Activated CD8-positive, alpha-beta memory T cell treated with anti-CD3 and anti-CD28 coated beads, Interleukin-2, amount 50 U/mL, for 24 hours (primary cell): ENCODE measurements around the gene CSH1.
"Not testable (repeated sequence)": the region's sequence is repeated elsewhere in the genome, so short reads cannot be mapped to it uniquely, and the experiment has no call there.

Experiments used
- DNase-seq: peaks from one replicate; pipeline ENCODE4 v3.0.0-alpha.2; 2020; ENCODE audit errors: extremely low read depth

Gene CSH1

DNA sequence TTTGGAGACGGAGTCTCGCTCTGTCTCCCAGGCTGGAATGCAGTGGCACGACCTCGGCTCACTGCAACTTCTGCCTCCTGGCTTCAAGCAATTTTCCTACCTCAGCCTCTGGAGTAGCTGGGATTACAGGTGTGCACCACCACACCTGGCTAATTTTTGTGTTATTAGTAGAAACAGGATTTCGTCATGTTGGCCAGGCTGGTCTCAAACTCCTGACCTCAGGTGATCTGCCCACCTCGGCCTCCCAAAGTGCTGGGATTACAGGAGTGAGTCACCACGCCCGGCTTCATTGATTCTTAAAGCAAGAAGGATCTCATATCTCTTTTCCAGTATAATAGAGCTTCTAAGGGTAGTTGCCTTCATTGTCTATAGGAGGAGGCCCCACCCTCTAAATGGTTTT lies 8.4 kb upstream of the CSH1 start:
- not testable (repeated sequence) for DNase-seq

DNA sequence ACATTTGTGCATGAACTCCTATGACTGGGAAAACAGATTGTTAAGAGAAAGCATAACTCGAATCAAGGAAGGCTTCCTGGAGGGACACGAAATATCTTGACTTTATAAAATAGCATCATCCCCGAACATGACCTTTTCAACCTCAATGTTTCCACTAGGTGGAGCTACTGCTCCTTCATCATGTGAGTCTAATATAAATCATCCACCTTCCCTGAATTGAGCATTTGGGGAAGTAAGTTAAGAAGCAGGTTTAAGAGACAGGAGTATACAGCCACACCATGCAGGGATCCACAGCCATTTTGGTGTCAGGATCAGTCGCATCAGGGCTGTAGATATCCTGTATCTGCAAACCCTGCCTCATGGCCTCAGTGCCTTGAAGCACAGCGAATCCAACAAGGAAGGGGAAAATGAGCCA lies 7.4 kb upstream of the CSH1 start:
- not testable (repeated sequence) for DNase-seq

DNA sequence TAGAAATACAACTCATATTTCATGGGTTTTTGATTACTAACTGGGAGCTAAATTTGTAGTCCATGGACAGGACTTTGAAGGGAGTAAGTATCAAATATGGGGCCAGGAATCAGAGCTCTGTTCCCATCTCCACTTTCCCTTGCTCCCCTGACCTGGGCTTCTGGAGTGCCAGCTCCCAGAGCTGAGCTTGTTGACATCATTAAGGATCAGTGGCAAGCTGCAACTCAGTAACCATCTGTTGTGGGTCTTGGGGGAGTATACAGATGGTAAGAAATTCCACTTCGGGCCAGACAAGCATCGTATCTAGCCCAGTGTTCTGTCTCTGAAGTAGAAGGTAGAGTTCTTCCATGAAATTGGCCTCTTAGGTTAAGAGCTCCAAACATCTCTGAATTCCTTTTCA lies 5.6 kb upstream of the CSH1 start:
- not testable (repeated sequence) for DNase-seq

DNA sequence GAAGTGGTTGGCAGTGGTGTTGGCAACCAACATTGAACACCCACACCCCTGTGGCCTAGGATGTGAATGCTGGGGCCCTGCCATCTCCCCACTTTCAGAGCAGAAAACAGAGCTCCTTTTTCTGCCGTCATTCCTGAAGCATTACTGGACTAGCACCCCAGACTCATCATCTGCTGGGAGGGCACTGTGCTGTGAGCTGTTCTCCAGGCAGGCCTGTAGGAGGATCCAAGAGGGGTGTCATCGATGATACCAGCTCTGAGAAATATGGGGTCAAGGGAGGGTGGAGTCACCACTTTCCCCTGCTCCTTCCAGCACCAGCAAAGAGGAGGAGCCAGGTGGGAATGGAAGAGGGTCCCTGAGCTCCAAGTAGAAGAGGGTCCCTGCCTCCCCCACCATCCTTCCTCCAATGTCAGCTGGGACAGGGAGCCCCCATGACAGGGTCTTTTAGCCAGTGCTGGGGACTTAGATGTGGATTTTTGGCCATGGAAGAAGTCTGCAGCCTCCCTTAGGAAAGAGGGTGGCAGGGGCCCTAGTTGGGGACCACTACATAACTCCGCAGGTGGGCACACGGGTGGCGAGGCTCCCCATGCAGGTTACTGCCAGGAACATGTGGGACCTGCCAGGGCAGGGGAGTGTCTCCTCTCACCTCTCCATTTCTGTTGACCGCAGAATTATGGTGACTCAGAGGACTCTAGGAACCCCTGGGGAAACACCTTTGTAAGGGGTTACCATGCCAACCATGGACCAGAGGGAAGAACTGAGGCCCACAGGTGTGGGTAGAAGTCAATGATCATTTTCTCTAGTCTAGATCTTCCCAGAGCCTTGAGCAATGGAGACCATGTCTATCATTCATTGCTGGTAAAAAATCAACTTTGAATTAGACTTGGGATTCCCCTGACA lies 2.8 kb upstream of the CSH1 start:
- not testable (repeated sequence) for DNase-seq

DNA sequence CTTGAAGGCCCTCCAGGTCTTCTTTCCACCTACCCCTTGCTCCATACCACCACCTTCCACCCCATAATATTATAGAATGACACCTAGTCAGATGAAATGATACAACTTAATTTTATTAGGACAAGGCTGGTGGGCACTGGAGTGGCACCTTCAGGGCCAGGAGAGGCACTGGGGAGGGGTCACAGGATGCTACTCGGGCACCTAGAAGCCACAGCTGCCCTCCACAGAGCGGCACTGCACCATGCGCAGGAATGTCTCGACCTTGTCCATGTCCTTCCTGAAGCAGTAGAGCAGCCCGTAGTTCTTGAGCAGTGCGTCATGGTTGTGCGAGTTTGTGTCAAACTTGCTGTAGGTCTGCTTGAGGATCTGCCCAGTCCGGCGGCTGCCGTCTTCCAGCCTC lies 1.6 kb downstream of the CSH1 start:
- DNase-seq = not testable (repeated sequence)

DNA sequence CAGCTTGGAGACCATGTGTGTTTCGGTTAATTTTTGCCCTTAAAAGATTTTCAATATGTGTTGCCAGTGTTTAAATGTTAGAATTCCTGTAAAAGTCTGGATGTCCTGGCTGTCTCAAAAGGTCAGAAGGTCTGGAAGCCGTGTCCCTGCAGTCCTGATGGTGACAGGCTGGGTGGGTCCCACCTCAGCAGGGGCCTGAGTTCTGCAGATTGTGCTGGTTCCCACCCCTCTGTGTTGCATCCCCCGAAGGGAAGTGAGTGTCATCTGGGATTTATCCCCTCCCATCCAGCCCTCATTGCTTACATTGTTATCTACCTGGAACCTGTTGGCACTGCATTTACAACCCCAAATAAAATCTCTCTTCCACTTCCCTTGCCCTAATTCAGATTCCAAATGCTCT lies 2.4 kb downstream of the CSH1 start:
- DNase-seq = not testable (repeated sequence)

DNA sequence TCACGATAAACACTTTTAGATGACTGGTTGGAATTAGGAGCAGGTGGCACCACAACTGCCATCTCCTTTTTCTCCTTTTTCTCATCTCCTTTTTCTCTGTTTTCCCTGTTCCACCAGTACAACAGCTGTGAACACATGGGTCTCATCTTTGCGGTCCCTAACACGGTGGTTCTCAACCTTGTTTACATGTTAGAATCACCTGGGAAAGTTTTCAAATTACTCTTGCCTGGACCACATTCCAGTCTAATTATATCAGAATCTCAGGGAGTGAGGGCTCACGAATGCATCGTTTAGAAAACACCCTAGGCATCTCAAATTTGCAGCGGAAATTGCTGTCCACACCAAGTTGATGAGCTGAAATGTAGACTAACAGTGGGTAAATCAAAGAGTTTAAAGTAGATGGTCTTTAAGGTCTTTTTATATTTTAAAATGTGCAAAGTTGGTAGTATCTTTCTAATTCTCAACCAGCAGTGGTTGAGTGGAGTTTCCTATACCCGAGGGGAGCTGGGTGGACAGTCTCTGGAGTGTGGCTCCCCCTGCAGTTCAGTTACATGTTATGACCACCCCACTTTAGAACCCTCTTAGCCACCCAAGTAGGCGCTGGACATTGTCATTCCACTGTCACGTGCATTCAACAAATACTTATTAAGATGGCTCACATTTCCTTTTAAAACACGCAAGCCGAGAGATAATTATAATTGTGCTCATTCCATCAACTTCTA lies 3.9 kb downstream of the CSH1 start:
- not testable (repeated sequence) for DNase-seq

DNA sequence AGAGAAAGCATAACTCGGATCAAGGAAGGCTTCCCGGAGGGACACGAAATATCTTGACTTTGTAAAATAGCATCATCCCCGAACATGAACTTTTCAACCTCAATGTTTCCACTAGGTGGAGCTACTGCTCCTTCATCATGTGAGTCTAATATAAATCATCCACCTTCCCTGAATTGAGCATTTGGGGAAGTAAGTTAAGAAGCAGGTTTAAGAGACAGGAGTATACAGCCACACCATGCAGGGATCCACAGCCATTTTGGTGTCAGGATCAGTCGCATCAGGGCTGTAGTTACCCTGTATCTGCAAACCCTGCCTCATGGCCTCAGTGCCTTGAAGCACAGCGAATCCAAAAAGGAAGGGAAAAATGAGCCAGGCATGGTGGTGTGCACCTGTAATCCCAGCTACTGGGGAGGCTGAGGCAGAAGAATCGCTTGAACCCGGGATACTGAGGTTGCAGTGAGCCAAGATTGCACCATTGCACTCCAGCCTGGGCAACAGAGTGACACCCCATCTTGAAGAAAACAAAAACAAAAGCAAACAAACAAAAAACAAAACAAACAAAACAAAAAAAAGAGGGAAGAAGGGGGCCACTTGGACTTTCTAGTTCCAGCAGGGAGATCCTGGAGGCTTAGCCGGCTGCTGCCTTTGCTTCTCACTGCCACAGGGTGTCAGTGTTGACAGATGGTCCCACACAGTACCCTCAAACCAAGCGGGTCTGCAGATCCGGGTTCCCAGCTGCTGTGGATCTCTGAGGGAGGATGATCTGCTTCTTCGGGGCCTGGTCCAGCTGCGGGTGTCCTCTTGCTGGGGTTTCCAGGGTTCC lies 7.1 kb downstream of the CSH1 start:
- not testable (repeated sequence) for DNase-seq

DNA sequence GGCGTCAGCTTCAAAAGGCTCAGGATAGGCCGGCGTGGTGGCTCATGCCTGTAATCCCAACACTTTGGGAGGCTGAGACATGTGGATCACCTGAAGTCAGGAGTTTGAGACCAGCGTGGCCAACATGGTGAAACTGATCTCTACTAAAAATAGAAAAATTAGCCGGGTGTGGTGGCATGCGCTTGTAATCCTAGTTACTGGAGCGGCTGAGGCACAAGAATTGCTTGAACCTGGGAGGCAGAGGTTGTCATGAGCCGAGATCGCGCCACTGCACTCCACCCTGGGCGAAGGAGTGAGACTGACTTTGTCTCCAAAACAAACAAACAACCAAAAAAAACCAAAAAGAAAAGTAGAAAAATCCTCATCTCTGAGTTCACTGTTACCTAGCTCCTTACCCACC lies 11.3 kb downstream of the CSH1 start:
- DNase-seq = not testable (repeated sequence)

DNA sequence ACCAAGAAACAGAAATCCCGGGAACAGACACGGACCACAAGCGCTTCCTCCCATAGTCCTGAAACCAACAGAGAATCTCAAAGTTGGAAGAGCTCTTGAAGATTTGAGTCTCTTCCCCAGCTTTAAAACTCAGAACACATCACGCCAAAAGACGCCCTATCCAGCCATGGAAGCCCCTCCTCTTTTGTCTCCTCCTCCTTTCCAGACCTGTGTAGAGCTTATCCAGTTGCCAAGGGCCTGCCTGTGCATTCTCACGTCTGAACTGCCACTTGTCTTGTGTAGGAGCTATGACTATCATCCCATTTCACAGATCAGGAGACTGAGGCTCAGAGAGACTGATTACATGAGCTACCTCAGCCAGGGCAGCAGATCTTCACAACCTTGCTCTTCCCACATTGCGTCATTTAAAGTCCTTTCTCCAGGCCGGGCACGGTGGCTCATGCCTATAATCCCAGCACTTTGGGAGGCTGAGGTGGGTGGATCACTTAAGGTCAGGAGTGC lies 13.7 kb downstream of the CSH1 start:
- not testable (repeated sequence) for DNase-seq

DNA sequence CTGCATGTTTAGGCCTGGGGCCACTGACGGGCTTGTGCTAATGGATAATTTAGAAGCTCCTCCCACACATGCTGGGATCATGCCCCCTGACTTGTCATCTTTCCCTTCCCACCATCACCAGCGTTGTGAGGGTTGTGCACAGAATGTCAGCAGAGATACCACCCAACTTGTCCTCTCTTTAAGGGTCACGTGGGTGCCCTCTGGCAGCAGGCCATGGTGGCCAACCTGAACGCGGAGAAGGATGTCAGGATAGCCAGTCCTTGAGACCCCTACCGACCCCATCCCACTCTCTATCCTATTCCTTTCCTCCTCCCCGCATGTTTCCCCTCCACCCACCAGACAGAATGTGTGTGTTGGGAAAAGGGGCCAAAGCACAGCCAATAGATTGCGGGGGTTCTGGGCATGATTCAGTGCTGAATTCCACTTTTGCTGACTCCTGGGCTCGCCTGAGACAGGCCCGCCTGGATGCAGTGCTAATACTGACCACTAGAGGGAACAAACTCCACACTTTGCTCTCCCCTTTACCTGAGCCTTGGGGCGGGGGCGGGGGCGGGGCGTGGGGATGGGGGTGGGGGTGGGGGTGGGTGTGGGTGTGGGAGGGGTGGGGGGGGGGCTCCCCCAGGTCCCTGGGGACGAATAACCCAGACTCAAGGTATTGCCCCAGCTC lies 14.3 kb downstream of the CSH1 start, which contains the start of gene GH2:
TSS of gene GH2 (minus strand) at position 10 of the 667 bp plus-strand sequence. CDS start 143 bp downstream, outside the sequence.
- DNase-seq = peak; percentile 26

DNA sequence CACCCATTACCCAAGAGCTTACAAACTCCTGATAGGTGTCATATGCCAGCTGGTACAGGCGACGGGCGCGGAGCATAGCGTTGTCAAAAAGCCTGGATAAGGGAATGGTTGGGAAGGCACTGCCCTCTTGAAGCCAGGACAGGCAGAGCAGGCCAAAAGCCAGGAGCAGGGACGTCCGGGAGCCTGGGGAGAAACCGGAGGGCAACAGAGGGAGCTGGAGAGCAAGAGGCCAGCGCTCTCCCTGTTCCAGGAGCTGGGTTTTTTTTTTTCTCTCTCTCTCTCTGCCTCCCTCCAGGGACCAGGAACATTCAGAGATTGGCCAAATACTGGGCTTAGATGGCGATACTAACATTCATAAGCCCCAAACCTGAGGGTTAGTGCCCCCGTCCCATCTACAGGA lies 15.0 kb downstream of the CSH1 start:
- not testable (repeated sequence) for DNase-seq

DNA sequence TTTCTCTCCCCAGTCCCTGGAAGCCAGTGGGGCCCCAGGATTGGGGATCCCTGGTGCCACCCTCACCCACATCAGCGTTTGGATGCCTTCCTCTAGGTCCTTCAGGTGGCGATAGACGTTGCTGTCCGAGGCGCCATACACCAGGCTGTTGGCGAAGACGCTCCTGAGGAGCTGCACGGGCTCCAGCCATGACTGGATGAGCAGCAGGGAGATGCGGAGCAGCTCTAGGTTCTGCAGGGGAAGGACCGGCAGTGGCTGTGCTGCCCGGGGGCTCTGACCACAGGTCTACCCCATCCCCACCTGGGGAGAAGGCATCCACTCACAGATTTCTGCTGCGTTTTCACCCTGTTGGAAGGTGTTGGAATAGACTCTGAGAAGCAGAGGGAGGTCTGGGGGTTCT lies 15.7 kb downstream of the CSH1 start:
- DNase-seq = no peak

DNA sequence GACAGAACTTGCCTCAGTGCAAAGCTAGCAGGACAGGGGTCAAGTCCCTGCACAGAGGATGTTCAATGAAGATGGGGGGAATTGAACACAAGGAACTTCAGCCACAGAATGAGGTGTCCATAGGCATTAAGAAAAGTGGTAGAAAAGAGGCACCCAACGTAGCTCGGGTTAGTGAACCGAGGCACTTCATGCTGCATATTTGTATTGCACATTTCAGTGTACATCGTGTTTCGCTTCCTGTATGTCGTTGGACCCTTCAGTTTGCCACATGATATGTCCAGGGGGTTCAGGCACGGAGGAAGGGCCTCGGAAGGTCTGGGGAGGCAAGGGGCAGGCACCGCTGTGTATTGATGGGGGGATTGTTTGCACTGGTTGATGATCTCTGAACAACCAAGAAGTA lies 18.0 kb downstream of the CSH1 start:
- not testable (repeated sequence) for DNase-seq

DNA sequence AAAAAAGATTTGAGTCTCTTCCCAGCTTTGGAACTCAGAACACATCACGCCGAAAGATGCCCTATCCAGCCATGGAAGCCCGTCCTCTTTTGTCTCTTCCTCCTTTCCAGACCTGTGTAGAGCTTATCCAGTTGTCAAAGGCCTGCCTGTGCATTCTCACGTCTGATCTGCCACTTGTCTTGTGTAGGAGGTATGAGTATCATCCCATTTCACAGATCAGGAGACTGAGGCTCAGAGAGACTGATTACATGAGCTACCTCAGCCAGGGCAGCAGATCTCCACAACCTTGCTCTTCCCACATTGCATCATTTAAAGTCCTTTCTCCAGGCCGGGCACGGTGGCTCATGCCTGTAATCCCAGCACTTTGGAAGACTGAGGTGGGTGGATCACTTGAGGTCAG lies 21.7 kb downstream of the CSH1 start:
- not testable (repeated sequence) for DNase-seq

DNA sequence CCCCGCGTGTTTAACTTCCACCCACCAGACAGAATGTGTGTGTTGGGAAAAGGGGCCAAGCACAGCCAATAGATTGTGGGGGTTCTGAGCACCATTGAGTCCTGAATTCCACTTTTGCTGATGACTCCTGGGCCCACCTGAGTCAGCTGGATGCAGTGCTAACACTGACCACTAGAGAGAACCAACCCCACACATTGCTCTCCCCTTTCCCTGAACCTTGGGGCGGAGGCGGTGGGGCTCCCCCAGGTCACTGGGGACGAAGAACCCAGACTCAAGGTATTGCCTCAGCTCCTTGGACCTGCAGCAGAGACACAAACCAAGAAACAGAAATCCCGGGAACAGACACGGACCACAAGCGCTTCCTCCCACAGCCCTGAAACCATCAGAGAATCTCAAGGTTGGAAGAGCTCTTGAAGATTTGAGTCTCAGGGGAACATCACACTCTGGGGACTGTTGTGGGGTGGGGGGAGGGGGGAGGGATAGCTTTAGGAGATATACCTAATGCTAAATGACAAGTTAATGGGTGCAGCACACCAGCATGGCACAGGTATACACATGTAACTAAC lies 22.2 kb downstream of the CSH1 start:
- not testable (repeated sequence) for DNase-seq

DNA sequence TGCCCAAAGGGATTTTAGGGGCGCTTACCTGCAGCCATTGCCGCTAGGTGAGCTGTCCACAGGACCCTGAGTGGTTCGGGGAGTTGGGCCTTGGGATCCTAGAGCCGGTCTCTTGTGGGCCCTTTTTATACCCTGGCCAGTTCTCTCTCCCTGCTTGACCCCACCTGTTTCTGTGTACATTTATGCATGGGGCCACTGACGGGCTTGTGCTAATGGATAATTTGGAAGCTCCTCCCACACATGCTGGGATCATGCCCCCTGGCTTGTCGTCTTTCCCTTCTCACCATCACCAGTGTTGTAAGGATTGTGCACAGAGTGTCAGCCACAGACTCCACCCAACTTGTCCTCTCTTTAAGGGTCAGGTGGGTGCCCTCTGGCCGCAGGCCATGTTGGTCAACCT lies 22.8 kb downstream of the CSH1 start, which contains the start of gene CSH2:
TSS of gene CSH2 (minus strand) at position 101 of the 400 bp plus-strand sequence. CDS start at position 38, 63 bp downstream.
- DNase-seq = not testable (repeated sequence)

DNA sequence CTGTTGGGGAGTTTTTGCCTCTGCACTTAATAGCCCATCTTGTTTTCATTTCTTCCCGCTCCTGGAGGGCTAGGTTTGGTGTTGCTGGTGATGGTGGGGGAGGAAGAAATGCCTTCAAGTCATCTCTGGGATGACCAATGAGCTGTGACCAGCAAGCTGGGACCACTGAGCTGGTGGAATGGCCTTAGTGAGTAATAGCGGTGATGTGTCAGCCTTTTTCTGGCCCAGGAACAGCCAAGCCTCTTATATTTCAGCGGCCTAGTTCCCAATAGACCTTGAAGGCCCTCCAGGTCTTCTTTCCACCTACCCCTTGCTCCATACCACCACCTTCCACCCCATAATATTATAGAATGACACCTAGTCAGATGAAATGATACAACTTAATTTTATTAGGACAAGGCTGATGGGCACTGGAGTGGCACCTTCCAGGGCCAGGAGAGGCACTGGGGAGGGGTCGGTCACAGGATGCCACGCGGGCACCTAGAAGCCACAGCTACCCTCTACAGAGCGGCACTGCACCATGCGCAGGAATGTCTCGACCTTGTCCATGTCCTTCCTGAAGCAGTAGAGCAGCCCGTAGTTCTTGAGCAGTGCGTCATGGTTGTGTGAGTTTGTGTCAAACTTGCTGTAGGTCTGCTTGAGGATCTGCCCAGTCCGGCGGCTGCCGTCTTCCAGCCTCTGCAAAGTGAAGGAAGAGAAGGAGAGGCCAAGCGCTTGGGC lies 24.6 kb downstream of the CSH1 start:
- not testable (repeated sequence) for DNase-seq

DNA sequence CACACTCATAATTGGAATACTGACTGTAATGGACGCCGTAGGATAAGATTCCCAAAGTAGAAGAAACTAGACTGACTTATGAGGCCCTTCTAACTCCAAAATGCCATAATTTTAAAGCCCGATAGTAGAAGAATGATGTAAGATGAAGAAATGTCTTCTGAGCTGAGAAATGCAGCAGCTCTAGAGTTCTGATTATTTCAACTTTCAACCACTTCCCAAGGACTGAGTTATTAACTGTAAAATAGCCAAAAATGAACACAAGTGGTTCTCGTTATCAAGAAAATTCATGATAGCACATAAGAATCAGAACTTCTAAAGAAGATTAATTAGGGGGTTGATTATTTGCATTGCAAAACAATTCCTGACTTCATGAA lies 26.1 kb downstream of the CSH1 start:
- not testable (repeated sequence) for DNase-seq
